ENCODE results near the gene CFAP90.

GRCh38 chr5:7844901-7845300 is 6.0 kb downstream of the CFAP90 start:
- TF ChIP-seq SUZ12 (IDR thresholded peaks at IDR 0.05; ENCODE audit: extremely low read depth, insufficient read depth, insufficient read length) (no peak), YY1 (IDR thresholded peaks at IDR 0.05; ENCODE audit: insufficient read depth, insufficient read length) (no peak)
